ENCODE results near the gene GATAD2A.
"Not testable (repeated sequence)": the region's sequence is repeated elsewhere in the genome, so short reads cannot be mapped to it uniquely, and the experiment has no call there.

GATAD2A gene

GRCh38 chr19:19464339-19465098 is 59.0 kb downstream of the GATAD2A start:
- in situ Hi-C loops (cut with MboI; ENCODE audit: low sequenced_read_pairs), result no loop called here

GRCh38 chr19:19465436-19466070 is 60.1 kb downstream of the GATAD2A start:
- in situ Hi-C loops (cut with MboI; ENCODE audit: low sequenced_read_pairs), result no loop called here

- in situ Hi-C loops (cut with MboI; ENCODE audit: low sequenced_read_pairs), result no loop called here
Measured at GRCh38 chr19:19466201-19466600, 60.7 kb downstream of the GATAD2A start.

- in situ Hi-C loops (cut with MboI; ENCODE audit: low sequenced_read_pairs), result no loop called here
Measured at GRCh38 chr19:19468424-19469050, 63.1 kb downstream of the GATAD2A start.

GRCh38 chr19:19470579-19470978 is 65.1 kb downstream of the GATAD2A start:
- in situ Hi-C loops (cut with MboI; ENCODE audit: low sequenced_read_pairs), result no loop called here

- in situ Hi-C loops (cut with MboI; ENCODE audit: low sequenced_read_pairs), result no loop called here
Measured at GRCh38 chr19:19471682-19472081, 66.2 kb downstream of the GATAD2A start.

- in situ Hi-C loops (cut with MboI; ENCODE audit: low sequenced_read_pairs), result not testable (repeated sequence)
Measured at GRCh38 chr19:19472106-19472505, 66.6 kb downstream of the GATAD2A start.

- in situ Hi-C loops (cut with MboI; ENCODE audit: low sequenced_read_pairs), result no loop called here
Measured at GRCh38 chr19:19475015-19475765, 69.7 kb downstream of the GATAD2A start.

GRCh38 chr19:19475849-19476828 is 70.7 kb downstream of the GATAD2A start:
- in situ Hi-C loops (cut with MboI; ENCODE audit: low sequenced_read_pairs), result no loop called here

GRCh38 chr19:19477705-19478383 is 72.4 kb downstream of the GATAD2A start:
- in situ Hi-C loops (cut with MboI; ENCODE audit: low sequenced_read_pairs), result no loop called here

GRCh38 chr19:19480688-19481087 is 75.2 kb downstream of the GATAD2A start:
- in situ Hi-C loops (cut with MboI; ENCODE audit: low sequenced_read_pairs), result no loop called here

- in situ Hi-C loops (cut with MboI; ENCODE audit: low sequenced_read_pairs), result no loop called here
Measured at GRCh38 chr19:19482809-19483596, 77.5 kb downstream of the GATAD2A start.

- in situ Hi-C loops (cut with MboI; ENCODE audit: low sequenced_read_pairs), result no loop called here
Measured at GRCh38 chr19:19485161-19485997, 79.9 kb downstream of the GATAD2A start.

GRCh38 chr19:19485998-19486290 is 80.5 kb downstream of the GATAD2A start:
- in situ Hi-C loops (cut with MboI; ENCODE audit: low sequenced_read_pairs), result no loop called here

GRCh38 chr19:19486343-19487076 is 81.0 kb downstream of the GATAD2A start:
- in situ Hi-C loops (cut with MboI; ENCODE audit: low sequenced_read_pairs), result no loop called here

- in situ Hi-C loops (cut with MboI; ENCODE audit: low sequenced_read_pairs), result no loop called here
Measured at GRCh38 chr19:19487077-19487949, 81.8 kb downstream of the GATAD2A start.

Measured in hTERT RPE-1 (cell line).